GM23248 (cell line): ENCODE results near the gene GGACT. TPM values are rescaled to one million over a fixed set of nuclear protein-coding genes. Genes with fewer than 3 reads are reported as not detected.

Source experiments
- DNase-seq: peaks from one replicate; pipeline ENCODE4 v3.0.0-alpha.2; 2015
- H2AFZ ChIP-seq: fragments of 200-600 bp; sonication (generic); 2 replicates; pipeline ENCODE4 v1.6.1; 2016; ENCODE audit warnings: antibody characterized with exemption
- H3F3A ChIP-seq: fragments of 200-600 bp; sonication (generic); 2 replicates; pipeline ENCODE4 v1.6.1; 2016; ENCODE audit warnings: mild to moderate bottlenecking, antibody characterized with exemption, mixed run types; ENCODE audit not compliant: insufficient read depth
- H3K27ac ChIP-seq: fragments of 200-600 bp; sonication (generic); 2 replicates; pipeline ENCODE4 v1.5.1; 2016; ENCODE audit warnings: mild to moderate bottlenecking
- H3K27me3 ChIP-seq: fragments of 200-600 bp; sonication (generic); replicated peaks from 2 replicates; pipeline ENCODE4 v1.6.1; 2016; ENCODE audit warnings: mild to moderate bottlenecking; ENCODE audit not compliant: insufficient read depth
- H3K36me3 ChIP-seq: fragments of 200-600 bp; sonication (generic); 2 replicates; pipeline ENCODE4 v1.6.1; 2016; ENCODE audit warnings: low read depth, mild to moderate bottlenecking
- H3K4me1 ChIP-seq: fragments of 200-600 bp; sonication (generic); 2 replicates; pipeline ENCODE4 v1.6.1; 2016; ENCODE audit warnings: mild to moderate bottlenecking; ENCODE audit not compliant: insufficient read depth
- H3K4me2 ChIP-seq: fragments of 200-600 bp; sonication (generic); one replicate; pipeline ENCODE4 v1.6.1; 2016; ENCODE audit warnings: mild to moderate bottlenecking; ENCODE audit not compliant: unreplicated experiment
- H3K4me3 ChIP-seq: fragments of 200-600 bp; sonication (generic); 2 replicates; pipeline ENCODE4 v1.5.1; 2016; ENCODE audit warnings: mild to moderate bottlenecking
- H3K79me2 ChIP-seq: fragments of 200-600 bp; sonication (generic); 2 replicates; pipeline ENCODE4 v1.6.1; 2016; ENCODE audit warnings: mild to moderate bottlenecking; ENCODE audit not compliant: insufficient read depth
- H3K9ac ChIP-seq: fragments of 200-600 bp; sonication (generic); 2 replicates; pipeline ENCODE4 v1.6.1; 2016; ENCODE audit warnings: mild to moderate bottlenecking
- H3K9me2 ChIP-seq: fragments of 200-600 bp; sonication (generic); 2 replicates; pipeline ENCODE4 v1.6.1; 2016; ENCODE audit warnings: mixed run types, mild to moderate bottlenecking, moderate library complexity; ENCODE audit not compliant: insufficient read depth
- H3K9me3 ChIP-seq: fragments of 200-600 bp; sonication (generic); one replicate; pipeline ENCODE4 v1.6.1; 2017; ENCODE audit warnings: low read depth
- H4K20me1 ChIP-seq: fragments of 200-600 bp; sonication (generic); 2 replicates; pipeline ENCODE4 v1.6.0; 2016; ENCODE audit not compliant: insufficient read depth
- EZH2 ChIP-seq: fragments of 200-600 bp; sonication (generic); IDR thresholded peaks from 2 replicates; pipeline ENCODE4 v1.6.1; 2018; ENCODE audit warnings: antibody characterized with exemption, mild to moderate bottlenecking; ENCODE audit not compliant: insufficient read depth, poor library complexity, severe bottlenecking
- EZH2phosphoT487 ChIP-seq: fragments of 200-600 bp; sonication (generic); IDR thresholded peaks from 2 replicates; pipeline ENCODE4 v1.6.1; 2018; ENCODE audit warnings: antibody characterized with exemption, moderate library complexity, mild to moderate bottlenecking, low read depth; ENCODE audit not compliant: insufficient read depth
- WGBS, 2 experiments: methylation state at CpG; one replicate each; pipeline ENCODE4 v1.1.6; 2015 to 2017; ENCODE audit warnings: low lambda C conversion rate in 2 of 2, low coverage in 1 of 2; ENCODE audit errors: missing lambda C conversion rate in 2 of 2; 5-methylcytosine and 5-hydroxymethylcytosine counted together
- in situ Hi-C: fragments of 300-500 bp; cut with MboI; formaldehyde crosslinking; loops from 2 replicates; pipeline ENCODE4 v1.15.0; 2020
- polyA plus RNA-seq: library from polyadenylated mRNA; unstranded; fragments of >200 nt; fragmentation: Nextera tagmentation; extraction: Ambion mirVana; gene quantifications from 2 replicates; pipeline ENCODE4 v1.2.1, GENCODE V29; 2016
- total RNA-seq: library from RNA; depleted of rRNA; stranded (reverse); fragments of >200 nt; shearing (Covaris generic); gene quantifications from 2 replicates; pipeline ENCODE4 v1.2.3, GENCODE V29; 2014

The GGACT gene
- total and polyA plus RNA-seq, 2 experiments from 2014 or later, result 1.6 to 5.7 TPM

DNA sequence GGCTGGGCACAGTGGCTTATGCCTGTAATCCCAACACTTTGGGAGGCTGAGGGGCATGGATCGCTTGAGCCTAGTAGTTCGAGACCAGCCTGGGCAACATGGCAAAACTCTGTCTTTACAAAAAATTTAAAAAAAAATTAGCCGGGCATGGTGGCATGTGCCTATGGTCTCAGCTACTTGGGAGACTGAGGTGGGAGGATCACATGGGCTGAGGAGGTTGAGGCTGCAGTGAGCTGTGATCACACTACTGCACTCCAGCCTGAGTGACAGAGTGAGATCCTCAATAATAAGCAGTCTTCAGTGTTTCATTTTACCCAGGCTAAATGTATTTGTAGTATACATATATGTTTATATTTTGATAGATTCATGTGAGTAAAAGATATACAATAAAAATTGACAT is 85.0 kb downstream of the GGACT start:
- DNase-seq, result no peak
- H3K9ac ChIP-seq, result no peak overlapping the region
- no peaks in the 10 kb centered on the region for H3K9me2 ChIP-seq
- no peak overlapping the region for H3K4me3 ChIP-seq
- no peak overlapping the region for H3K27ac ChIP-seq
- no peak overlapping the region for H2AFZ ChIP-seq
- no peaks in the 10 kb centered on the region for H3K79me2 ChIP-seq
- no peaks in the 10 kb centered on the region for H3K4me1 ChIP-seq
- H3K4me2 ChIP-seq, result no peak overlapping the region
- H3K27me3 ChIP-seq, result no peaks in the 10 kb centered on the region
- no peaks in the 10 kb centered on the region for H3K9me3 ChIP-seq
- in situ Hi-C loops, result loop anchor here (25.0 kb wide), 1 partner anchor 266 kb away; no protein-coding TSS in a partner anchor
- WGBS, 2 experiments, result 93 to 98% methylated on average over 3 of the region's 3 CpGs
- H3K36me3 ChIP-seq, result no peaks in the 10 kb centered on the region
- no peaks in the 10 kb centered on the region for H3F3A ChIP-seq
- H4K20me1 ChIP-seq, result no peaks in the 10 kb centered on the region
- TF ChIP-seq EZH2phosphoT487 (no peak), EZH2 (no peak)

DNA sequence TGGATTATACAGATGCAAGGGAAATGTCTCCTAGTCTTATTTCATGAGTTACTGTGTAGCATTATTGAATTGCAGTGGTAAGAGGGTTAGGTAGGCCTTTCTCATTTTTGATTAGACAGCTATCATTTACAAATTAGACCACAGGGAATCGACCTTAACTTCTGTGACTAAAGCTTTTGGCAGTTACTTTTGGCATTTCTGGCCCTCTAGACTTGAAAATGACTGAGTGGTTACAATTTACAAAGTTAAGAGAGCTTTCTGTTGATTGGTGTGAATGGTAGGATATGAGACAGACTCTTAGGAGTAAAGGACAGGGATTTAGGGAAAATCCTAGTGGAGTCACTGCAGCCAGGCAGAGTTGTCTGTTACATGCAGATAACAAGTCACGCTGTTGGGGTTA is 86.1 kb downstream of the GGACT start:
- Histone ChIP-seq H3K27ac (no peak overlapping the region), H3F3A (no peaks in the 10 kb centered on the region), H2AFZ (no peak overlapping the region), H3K27me3 (no peaks in the 10 kb centered on the region), H3K4me1 (0 out of 2 replicates have a peak, but pooled peaks cover 1% of the 10 kb centered on the region), H3K9me3 (no peaks in the 10 kb centered on the region), H3K9ac (no peak overlapping the region), H3K36me3 (no peaks in the 10 kb centered on the region), H4K20me1 (no peaks in the 10 kb centered on the region), H3K4me3 (no peak overlapping the region), H3K9me2 (no peaks in the 10 kb centered on the region), H3K79me2 (no peaks in the 10 kb centered on the region), H3K4me2 (no peak overlapping the region)
- no peak for TF ChIP-seq EZH2phosphoT487
- no peak for TF ChIP-seq EZH2
- in situ Hi-C loops, result loop anchor here (25.0 kb wide), 1 partner anchor 265 kb away; no protein-coding TSS in a partner anchor
- 54 to 55% methylated on average over 2 of the region's 2 CpGs for WGBS, 2 experiments
- no peak for DNase-seq

DNA sequence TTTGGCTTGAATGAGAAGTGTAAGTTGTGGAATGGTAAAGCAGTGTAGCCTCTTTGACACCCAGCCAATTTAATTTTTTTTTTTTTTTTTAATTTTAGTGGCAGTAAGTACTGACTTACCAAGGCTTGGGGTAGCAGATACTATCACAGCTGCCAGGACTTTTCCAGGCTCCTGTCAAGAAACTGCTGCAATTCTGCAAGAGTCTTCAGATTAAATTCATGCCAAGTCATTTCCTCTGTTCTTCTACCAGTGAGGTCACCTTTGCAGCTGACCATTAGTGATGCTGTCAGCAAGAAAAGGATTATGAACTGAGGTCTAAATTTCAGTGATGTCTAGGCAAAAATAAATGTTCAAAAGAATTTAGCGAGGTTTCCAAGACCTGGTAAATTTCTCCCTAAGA is 91.2 kb downstream of the GGACT start:
- Histone ChIP-seq H3F3A (no peaks in the 10 kb centered on the region), H4K20me1 (no peaks in the 10 kb centered on the region), H3K36me3 (no peaks in the 10 kb centered on the region), H3K4me1 (0 out of 2 replicates have a peak, but pooled peaks cover 6% of the 10 kb centered on the region), H3K79me2 (no peaks in the 10 kb centered on the region), H2AFZ (no peak overlapping the region), H3K27ac (no peak overlapping the region), H3K9ac (no peak overlapping the region), H3K9me3 (no peaks in the 10 kb centered on the region), H3K27me3 (no peaks in the 10 kb centered on the region), H3K4me2 (no peak overlapping the region), H3K4me3 (no peak overlapping the region), H3K9me2 (no peaks in the 10 kb centered on the region)
- DNase-seq, result peak; percentile 44
- TF ChIP-seq EZH2phosphoT487 (no peak), EZH2 (no peak)
- in situ Hi-C loops, result no loop called here
- 96 to 97% methylated on average over 1 of the region's 1 CpG for WGBS, 2 experiments

- Histone ChIP-seq H2AFZ (no peak overlapping the region), H3K27ac (no peak overlapping the region), H3K27me3 (no peaks in the 10 kb centered on the region), H3K4me2 (no peak overlapping the region), H3K9ac (no peak overlapping the region), H3K9me3 (no peaks in the 10 kb centered on the region), H3K4me1 (0 out of 2 replicates have a peak, but pooled peaks cover 6% of the 10 kb centered on the region), H4K20me1 (no peaks in the 10 kb centered on the region), H3K9me2 (no peaks in the 10 kb centered on the region), H3K79me2 (no peaks in the 10 kb centered on the region), H3K36me3 (no peaks in the 10 kb centered on the region), H3K4me3 (no peak overlapping the region), H3F3A (no peaks in the 10 kb centered on the region)
- in situ Hi-C loops, result no loop called here
- TF ChIP-seq EZH2 (no peak), EZH2phosphoT487 (no peak)
- DNase-seq, result no peak
- 92 to 100% methylated on average over 1 of the region's 1 CpG for WGBS, 2 experiments
Measured at GRCh38 chr13:100495455-100495854, 93.1 kb downstream of the GGACT start.

- H3K4me1 ChIP-seq, result 0 out of 2 replicates have a peak, but pooled peaks cover 6% of the 10 kb centered on the region
- H3K79me2 ChIP-seq, result no peaks in the 10 kb centered on the region
- H3K9ac ChIP-seq, result no peak overlapping the region
- H2AFZ ChIP-seq, result no peak overlapping the region
- H3K27ac ChIP-seq, result no peak overlapping the region
- no peaks in the 10 kb centered on the region for H3F3A ChIP-seq
- H4K20me1 ChIP-seq, result no peaks in the 10 kb centered on the region
- in situ Hi-C loops, result no loop called here
- DNase-seq, result no peak
- no peaks in the 10 kb centered on the region for H3K27me3 ChIP-seq
- no peak overlapping the region for H3K4me3 ChIP-seq
- no peak for TF ChIP-seq EZH2phosphoT487
- TF ChIP-seq EZH2, result no peak
- H3K36me3 ChIP-seq, result no peaks in the 10 kb centered on the region
- H3K9me2 ChIP-seq, result no peaks in the 10 kb centered on the region
- 95 to 96% methylated on average over 7 of the region's 7 CpGs for WGBS, 2 experiments
- no peaks in the 10 kb centered on the region for H3K9me3 ChIP-seq
- H3K4me2 ChIP-seq, result no peak overlapping the region
Measured at GRCh38 chr13:100493418-100493817, 95.2 kb downstream of the GGACT start.
